Adipose tissue (tissue), 3 donors: Measurements from ENCODE around the gene USP22. TPM values are rescaled to one million over a fixed set of nuclear protein-coding genes. Genes with fewer than 3 reads are reported as not detected.
A peak's percentile ranks its signal among the peaks of the same experiment; 100 is the strongest.

Source experiments
- H3K27ac ChIP-seq: one replicate; pipeline ENCODE4 v1.5.1; 2013; ENCODE audit warnings: low read depth, low read length
- WGBS, 3 donors: extraction: QIAGEN DNeasy Blood & Tissue Kit; methylation state at CpG; one replicate each; pipeline ENCODE4 v1.1.7; 2013; 5-methylcytosine and 5-hydroxymethylcytosine counted together
- polyA plus RNA-seq, 3 donors: library from polyadenylated mRNA; stranded (reverse); fragments of 200-250 nt; gene quantifications; one replicate each; pipeline ENCODE4 v1.2.3, GENCODE V29; 2013
- donor health status: healthy with polysubstance abuse.
- donor health status: Bipolar disorder and iron deficiency.
- donor health status: healthy.

USP22 gene
- polyA plus RNA-seq, 3 donors: 37.8 to 47.9 (median 43.5) TPM

DNA sequence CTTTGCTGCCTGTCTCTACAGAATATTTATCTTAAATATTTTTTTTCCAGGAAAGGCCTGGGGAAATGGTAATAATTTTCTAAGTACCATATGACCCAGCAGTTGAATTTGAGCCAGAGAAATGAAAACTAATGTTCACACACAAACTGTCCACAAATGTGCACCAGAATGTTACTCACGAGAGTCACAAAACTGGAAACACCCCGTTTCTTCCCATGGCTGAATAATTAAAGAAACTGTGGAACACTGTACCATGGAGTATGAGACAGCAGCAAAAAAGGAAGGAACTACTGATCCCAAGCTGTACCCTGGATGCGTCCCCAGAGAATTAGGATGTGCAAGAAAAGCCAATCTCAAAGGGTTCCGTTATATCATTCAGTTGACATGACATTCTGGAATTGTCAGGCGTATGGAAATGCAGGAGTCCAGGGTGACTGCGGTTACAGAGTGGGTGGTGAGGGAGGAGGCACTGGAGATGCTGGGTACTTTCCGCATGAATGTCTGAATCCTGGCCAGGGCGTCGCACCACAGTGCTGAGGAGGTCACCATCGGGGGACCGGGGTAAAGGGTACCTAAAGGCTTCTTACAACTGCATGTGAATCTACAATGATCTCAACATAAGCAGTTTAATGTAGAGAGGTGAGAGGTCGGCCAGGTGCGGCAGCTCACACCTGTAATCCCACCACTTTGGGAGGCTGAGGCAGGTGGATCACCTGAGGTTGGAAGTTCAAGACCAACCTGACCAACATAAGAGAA lies 34.5 kb downstream of the USP22 start:
- 82 to 86% (median 84%) methylated on average over 13 of the region's 13 CpGs for WGBS, 3 donors
- no peak overlapping the region for H3K27ac ChIP-seq

DNA sequence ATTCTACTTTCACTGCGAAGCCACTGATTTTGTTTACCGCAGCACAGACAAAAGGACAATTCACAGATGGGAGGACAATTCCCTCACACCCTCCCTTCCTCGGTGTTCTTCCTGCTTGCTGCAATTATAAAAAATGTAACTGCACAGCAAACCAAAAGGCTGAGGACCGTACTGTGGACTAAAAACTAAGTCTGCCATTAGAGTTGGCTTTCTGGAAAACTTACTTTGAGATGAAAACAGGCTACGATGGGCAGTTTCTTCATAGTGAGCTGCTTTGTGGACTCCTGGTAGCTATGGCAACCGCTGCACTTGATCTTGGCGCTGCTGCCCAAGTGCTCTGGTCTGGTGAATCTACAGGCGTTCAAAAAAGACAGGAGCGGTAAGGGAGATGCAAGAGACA lies 35.2 kb downstream of the USP22 start:
- no peak overlapping the region for H3K27ac ChIP-seq
- 89 to 96% (median 90%) methylated on average over 9 of the region's 9 CpGs for WGBS, 3 donors

DNA sequence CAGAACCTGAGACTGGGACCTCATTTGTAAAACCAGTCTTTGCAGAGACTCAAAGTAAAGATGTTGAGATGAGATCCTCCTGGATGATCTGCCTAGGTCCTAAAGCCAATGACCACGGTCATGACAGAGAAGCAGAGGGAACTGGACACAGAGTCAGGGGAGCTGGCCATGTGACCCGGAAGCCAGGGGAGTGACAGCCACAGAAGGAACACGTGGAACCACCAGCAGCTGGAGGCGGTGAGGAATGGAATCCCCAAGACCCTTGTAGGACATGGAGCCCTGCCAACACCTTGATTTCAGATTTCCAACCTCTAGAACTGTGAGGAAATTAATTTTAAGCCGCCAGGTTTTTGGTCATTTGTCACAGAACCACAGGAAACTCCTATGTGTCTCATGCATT lies 37.0 kb downstream of the USP22 start:
- 68 to 78% (median 76%) methylated on average over 5 of the region's 5 CpGs for WGBS, 3 donors
- H3K27ac ChIP-seq: no peak overlapping the region

DNA sequence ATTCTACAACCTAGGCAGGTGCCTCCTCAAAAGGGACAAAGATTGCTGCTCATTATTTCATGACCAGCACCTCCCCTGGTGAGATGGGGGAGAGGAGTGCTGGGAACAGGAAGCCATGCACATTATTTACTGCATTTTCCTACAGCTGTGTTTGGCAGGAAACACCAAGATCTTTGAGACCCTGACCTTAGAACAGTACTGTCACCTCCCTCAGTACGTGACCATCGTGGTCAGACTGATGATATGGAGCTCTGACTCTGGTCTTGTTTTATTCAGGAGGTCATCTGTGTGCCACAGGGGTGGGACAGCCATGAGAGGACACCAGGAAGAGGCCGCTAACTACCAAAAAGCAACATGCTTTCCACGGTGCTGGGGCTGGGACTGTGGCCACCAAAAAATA lies 37.4 kb downstream of the USP22 start:
- 58 to 66% (median 59%) methylated on average over 4 of the region's 4 CpGs for WGBS, 3 donors
- no peak overlapping the region for H3K27ac ChIP-seq

DNA sequence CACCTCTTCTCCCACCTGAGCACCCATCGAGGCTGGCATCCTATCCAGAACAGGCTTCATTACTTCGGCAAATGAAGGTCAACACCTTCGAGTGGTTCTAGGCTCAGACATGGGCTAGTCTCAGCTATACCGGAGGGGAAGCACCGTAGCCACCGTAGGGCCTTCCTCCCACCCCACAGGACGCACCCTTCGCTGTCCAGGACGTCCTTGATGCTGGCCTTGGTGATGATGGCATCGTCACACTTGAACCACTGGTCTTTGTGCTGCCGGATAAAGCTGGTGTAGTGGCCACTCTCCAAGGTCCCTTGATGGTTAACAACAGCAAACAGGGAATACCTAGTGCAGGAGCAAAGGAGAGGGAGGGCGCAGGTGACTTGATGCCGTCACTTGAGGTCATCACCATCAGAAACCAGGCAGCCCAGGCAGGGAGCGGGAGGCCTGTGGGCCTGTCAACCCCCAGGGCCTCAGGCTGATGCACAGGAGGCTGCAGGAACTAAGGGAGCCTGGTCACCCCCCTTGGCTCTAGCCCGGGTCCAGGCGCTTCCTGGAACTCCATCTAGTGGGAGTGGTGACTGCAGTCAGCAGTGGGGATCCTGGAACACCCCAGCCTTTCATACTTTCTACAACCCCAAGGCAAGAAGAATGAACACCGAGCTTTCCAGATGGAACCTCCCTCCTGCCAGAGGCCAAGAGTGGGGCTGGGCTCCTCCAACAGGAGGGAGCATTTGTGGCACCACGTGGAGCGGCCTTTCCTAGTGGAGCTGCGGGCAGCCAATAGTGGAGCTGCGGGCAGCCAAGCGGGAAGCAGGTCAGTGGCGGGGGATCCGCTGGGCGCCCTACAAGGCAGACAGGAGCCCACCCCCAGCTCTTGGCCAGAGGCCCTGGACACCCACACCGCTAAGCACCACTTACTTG lies 38.5 kb downstream of the USP22 start:
- H3K27ac ChIP-seq: peak overlapping the region; percentile 2

DNA sequence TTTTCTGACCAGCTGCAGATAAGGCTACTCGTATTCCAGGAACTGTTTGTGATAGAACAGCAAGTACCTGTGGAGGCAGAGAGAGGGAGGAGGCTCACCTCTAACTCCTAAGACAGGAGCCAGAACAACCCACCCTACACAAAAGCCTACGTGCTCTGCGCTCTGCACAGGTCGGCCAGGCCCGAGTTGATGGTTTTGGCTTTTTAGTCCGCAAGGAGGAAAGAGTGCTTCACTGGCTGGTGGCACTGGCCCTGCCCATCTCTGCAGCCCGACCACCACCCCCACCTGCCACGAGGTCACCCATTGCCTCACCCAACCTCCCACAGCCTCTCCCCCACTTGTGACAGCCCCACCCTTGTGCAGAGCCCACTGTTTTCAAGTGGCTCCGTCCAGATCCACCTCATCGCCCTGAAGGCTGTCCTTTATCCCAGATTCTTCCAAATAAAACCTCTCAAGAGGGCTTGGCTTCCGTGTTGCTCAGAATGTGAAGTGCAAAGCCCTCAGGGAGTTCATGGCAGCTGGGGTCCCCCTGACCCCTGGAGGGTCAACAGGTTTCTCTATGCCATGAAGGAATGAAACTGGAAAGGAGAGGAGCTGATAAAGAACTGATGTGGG lies 39.7 kb downstream of the USP22 start:
- 78 to 84% (median 81%) methylated on average over 11 of the region's 11 CpGs for WGBS, 3 donors
- no peak overlapping the region for H3K27ac ChIP-seq

More for the DNA sequence above, 38.5 kb downstream of the USP22 start:
- 74 to 81% (median 78%) methylated on average over 25 to 26 of the region's 26 CpGs for WGBS, 3 donors

DNA sequence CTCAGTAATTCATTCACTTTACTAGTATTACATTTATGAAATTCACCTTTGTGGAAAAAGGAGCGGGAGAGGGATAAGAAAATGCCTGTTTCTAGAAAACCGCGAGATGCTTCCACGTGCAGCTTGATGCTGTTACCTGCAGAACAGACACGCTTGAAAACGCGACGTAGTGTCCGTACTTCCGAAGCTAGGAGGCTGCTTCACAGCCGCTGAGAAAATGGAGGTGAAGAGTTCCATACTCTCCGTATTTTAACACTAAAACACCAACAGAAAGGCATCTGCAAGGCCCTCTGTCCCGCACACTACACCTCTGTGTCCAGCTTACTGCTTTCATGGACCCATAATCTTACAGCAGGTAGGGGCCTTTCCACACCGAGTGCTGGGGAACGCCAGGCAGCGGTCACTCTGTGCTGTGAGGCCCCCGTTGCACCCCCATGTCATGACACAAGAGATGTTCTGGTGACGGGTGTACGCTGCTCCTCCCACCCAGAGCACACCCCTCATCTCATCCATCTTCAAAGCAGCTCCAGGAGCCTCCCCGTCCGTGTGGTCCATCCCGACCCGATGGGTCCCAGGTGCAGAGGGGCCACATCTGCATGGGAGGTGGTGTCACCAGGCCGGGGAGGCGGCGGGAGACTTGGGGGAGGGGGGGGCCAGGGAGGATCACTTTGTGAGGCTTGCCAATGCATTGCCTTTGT lies 40.4 kb downstream of the USP22 start:
- WGBS, 3 donors: 88 to 90% (median 88%) methylated on average over 26 of the region's 26 CpGs
- H3K27ac ChIP-seq: no peak overlapping the region

DNA sequence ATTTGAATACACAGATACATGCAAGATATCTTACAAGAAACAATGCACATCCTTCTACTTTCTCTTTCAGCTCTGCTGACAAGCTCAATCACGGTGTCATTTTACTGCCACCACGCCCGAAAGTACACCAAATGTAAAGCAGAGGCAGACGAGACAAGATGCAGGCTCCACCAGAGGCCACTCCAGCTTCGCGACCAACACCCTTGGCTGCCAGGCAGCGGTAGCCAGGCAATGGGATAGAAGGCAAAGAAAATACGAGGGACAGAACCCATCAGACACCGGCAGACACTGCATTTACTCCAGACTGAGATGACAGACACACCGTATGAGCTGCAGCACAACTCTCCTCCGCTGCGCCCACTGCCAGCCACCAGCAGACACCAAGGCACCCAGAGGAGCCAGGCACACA lies 41.0 kb downstream of the USP22 start:
- WGBS, 3 donors: 81 to 86% (median 85%) methylated on average over 12 of the region's 12 CpGs

DNA sequence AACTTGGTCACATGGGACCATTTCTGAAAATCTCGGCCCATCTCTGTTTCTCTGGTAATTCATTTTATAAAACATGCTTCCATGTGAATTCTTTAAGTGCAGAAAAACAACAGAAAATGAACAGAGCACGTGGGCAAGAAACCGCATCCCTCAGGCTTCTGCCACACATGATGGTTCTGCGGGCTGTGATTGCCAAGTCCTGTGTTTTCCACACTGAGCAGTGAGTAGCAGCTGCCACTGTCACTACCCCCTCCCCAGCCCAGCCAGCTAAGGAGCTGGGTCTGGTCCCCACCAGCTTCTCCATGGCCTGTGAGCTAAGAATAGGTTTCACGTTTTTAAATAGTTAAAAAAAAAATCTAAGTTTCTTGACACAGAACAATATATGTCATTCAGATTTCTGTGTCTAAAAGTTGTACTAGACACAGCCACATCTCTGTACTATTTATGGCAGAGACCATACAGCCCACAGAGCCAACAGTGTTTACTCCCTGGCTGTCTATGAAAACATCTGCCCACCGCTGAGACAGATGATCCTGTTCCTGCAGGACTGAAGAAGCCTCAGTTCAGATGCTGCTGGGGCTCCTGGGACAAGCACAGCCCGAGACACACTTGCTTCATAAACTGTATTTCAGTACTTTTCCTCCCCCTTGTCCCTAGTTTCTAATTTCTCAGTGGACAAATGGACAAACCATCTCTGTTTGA lies 41.5 kb downstream of the USP22 start:
- no peak overlapping the region for H3K27ac ChIP-seq
- WGBS, 3 donors: 67 to 81% (median 75%) methylated on average over 7 of the region's 7 CpGs

More for the DNA sequence above, 41.0 kb downstream of the USP22 start:
- no peak overlapping the region for H3K27ac ChIP-seq

DNA sequence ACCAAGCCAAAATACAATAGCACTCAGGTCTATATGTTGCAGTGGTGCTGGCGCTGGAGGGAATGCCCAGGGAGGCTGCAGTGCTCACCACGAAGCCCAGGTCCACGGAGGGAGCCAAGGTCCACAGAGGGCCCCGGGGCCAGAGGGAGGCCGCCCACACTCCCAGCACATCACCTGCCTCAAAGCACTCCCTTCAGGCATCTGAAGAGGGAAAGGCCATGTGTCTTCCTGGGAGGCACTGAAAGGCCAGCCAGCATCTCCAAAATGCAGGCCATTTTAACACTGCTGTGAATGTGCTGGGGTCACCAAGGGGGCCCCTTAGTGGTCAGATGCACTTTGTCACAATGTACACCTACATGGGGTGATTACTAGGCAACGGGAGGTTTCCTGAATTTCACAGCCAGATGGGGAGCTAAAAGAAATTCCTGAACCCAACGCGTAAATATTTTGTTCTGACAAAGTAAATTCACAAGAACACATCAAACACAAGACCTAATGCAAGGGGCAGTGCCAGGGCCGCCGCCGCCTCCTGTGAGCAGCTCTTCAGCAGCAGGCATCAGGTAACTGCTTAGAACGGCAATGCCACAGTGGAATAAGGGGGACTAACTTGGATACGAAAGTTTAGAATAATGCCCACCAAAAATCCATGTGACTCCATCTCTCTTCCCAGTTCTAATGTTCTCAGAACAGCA lies 42.8 kb downstream of the USP22 start:
- no peak overlapping the region for H3K27ac ChIP-seq
- 85 to 89% (median 87%) methylated on average over 13 of the region's 13 CpGs for WGBS, 3 donors

DNA sequence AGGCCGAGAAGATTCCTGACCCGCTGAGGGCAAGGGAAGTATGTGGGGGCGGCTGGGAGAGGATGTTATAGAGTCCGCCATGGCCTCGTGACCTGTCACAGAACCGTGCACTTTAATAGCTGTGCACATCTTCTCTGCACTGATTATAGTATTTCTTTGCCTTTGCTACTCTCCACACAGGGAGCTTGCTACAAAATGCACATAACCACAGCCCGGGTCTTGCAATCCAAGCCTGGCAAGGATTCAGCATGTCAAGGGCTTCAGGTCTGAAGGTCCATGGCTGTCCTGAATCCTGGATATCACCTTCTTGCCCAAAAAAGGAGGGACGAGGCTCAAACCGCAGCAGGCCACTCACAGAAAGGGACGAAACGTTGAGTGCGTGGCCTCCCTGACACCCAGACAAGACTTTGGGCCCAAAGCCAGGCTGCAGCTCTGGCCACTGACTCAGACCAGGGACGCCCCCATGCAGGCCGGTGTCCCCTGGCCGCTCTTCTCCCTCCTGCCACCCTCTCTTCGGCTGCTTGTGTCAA lies 43.7 kb downstream of the USP22 start:
- WGBS, 3 donors: 53 to 65% (median 54%) methylated on average over 16 of the region's 16 CpGs
- H3K27ac ChIP-seq: no peak overlapping the region

DNA sequence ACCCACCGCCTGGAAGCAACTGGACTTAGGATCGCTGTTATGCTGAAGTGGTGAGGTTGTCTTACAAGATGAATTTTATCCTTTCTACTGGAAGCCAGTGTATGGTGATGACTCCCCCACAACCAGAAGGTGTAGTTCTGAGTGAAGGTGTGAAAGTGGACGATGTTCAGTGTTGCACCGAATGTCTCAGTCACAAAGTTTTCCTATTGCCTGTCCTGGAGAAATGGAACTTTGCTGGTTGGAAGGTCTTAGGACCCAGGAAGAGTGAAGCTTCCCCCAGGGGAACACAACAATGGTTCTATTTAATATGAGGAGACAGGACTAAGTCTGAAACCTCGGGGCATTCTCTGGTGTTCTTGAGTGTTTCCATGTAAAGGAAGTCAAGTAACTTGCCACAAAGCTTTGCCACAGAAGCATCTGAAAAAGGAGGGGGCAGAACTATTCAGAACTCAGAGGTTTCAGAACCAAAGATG lies 44.2 kb downstream of the USP22 start:
- H3K27ac ChIP-seq: no peak overlapping the region
- 69 to 81% (median 75%) methylated on average over 5 of the region's 5 CpGs for WGBS, 3 donors

DNA sequence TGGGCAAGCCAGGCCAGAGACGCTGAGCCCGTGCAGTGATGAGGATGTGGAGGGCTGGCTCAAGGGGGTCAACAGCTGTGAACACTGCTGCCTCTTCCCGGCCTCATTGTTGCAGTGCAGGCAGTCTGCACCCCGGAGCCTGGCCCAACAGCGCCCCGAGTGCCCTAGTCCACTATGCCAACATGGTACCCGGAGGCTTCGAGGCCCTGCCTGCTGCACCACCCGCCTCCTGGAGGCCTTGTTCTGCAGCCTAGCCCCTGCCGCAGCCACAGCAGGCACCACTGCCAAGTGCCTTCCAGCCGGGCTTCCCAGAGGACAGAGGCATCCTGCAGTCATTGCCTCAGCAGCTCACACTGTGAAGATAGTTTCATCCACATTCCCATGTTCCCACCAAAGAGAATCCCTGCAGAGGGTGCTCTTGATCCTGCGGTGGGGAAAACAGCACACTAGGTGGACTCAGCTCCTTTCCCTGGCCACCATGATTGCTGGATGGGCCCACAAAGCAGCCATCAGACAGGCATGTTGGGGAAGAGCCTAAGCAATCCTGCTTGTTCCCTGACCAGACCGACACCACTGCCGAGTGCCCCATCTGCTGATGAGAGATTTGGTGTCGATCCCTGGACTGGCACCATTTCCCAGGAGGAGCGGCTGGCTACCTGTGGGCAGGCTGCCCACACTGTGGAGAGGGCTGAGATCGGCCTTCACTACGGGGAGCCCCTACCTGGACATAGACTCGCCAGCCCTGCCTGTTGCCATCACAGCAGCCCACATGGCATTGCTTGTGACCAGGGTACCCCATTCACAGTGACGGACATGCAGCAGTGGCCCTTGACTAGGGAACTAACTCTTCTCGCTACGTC lies 44.9 kb downstream of the USP22 start:
- WGBS, 3 donors: 78 to 82% (median 82%) methylated on average over 22 of the region's 22 CpGs
- no peak overlapping the region for H3K27ac ChIP-seq

DNA sequence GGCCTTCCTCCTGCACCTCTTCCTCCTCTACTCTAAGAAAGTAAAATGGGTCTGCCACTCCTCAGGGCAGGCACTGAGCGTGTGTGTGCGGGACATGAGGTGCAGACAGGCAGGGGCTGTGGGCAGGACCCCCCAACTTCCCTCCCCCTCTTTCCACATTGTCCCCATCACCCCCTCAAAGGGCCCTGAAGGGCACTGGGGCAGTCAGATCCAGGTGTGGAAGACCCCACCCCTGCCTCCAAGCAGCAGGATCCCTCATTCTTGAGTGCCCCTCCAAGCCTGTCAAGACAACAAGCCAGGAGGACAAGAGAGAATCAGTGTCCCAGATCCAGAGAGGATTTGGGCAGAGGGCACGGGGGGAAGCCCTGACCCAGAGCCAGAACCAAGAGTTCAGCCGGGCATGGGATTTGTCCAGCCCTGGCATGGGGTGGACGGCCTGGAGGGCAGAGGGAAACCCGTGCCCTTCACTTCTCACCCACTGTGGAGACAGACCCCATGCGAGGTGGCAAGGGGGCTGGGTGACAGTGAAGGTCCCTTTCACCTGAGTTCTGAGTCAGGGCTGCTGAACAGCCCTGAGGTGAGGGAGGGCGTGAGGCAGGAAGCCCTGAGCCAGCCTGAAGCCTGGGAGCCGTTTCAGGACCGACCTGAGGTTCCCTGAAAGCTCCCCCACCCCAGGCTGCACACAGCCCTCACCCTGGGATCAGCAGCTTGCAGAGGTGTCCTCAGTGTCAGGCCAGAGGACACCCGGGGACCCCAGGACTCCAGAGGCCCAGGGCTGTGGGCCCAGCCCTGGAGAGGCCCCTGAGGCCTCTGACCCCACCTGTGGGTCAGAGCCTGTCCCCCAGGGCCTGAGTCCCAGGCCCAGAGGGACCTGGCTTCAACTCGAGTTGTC lies 45.8 kb downstream of the USP22 start:
- H3K27ac ChIP-seq: no peak overlapping the region
- 75 to 79% (median 76%) methylated on average over 12 of the region's 12 CpGs for WGBS, 3 donors
